Measurements from ENCODE around the gene ZNF285.
"Not testable (repeated sequence)": the region's sequence is repeated elsewhere in the genome, so short reads cannot be mapped to it uniquely, and the experiment has no call there.

Gene ZNF285

DNA sequence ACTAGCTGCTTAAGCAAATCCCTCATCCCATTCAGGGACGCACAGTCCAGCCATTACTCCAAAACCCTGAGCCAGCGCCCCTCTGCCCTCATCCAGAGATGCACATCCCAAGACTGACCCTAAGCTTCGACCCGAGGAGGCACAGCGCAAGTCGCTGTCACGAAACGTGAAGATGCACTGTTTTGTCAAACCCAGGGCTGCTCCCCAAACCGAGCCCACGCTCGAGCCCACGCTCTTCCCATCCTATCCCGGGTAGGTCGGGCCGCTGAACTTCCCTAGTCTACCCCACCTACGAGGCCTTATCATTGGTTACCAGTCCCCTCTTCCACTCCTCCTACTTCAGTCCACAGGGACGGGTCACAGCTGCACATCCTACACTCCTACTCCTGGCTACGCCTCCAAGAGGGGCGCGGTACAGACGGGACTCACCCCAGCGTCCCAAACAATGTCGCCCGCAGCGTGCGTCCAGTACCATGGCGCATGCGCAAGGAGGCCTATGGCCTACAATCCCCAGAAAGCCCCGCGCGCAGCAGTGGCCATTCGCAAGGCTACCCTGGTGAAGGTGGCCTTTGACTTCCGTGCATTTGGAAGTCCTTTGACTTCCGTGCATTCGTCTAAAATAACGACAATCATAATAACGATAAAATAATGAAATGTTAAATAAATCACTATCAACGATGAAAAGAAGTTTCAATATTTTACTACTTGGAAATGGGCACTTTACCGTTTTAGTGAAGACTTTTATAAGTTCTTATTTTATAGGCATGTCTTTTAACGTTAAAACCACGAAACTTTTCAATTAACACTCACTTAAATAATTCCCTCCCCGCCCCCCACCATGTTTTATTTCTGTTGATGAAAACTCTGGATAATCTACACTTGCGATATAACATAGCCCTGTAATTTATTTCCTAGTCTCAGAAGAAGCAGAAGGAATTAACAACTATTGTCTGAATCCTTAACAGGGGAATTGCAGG is at the start of gene ZNF285:
ZNF285 (minus strand) TSS at position 470 of the 977 bp plus-strand sequence. CDS start 4,395 bp downstream, outside the sequence.
- in situ Hi-C loops (cut with MboI; ENCODE audit: low sequenced_read_pairs), result no loop called here

DNA sequence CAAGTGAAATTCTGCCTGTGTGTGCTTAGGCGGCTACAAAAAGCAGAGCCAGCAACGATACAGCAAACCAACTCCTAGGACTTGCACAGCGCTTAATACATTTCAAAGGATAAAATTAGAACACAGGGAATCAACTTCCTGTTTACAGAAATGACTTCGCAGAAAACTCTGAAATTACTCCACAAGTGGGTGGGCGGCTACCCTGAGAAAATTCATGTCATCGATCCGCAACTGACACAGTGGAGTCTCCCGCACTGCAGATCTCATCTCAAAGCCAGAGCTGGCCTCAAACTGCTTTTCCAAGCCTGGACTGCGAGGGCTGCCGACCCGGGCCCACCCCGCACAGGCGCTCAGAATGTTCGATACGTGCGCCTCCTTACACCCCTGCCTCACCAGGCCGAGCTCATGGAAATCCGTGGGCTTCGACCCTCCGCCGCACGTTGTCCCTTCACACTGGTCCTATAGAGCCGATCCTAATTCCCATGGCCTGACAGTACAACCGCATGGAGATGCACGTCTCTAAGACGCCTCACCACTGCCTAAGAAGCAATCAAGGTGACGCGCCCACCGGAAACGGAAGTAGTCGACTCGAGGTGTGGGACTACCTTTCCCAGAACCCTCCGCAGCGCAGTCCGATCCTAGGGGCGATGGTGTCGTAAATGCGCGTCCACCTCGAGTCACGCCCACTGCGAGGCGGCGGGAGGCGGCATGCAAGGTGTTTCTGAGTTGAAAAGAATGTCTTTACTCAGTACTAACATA is 46.7 kb upstream of the ZNF285 start, which contains the start of gene ZNF229:
ZNF229 (minus strand) TSS at position 557 of the 759 bp plus-strand sequence. CDS start 5,625 bp downstream, outside the sequence.
- in situ Hi-C loops (cut with MboI; ENCODE audit: low sequenced_read_pairs), result no loop called here

- in situ Hi-C loops (cut with MboI; ENCODE audit: low sequenced_read_pairs), result no loop called here
Observed at GRCh38 chr19:44438441-44438840, 37.0 kb upstream of the ZNF285 start.

DNA sequence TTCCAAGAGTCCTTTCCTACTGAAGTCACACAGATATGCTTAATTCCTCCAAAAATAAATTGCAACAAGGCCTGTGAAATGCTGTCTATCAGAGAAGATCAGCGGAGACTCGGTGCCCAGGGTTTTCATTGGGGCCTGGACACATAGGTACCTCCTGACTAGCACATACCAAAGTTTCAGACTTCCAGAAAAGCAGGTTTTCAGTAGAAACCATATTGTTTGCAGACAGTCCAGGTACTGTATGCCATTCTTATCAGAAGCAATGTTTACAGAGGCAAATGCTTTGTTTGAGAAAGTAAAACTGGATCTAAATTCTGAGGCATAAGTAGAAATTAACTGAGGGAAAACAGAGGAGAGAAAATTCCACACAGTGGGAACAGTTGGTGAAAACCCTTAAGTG is 34.0 kb upstream of the ZNF285 start:
- in situ Hi-C loops (cut with MboI; ENCODE audit: low sequenced_read_pairs), result no loop called here

DNA sequence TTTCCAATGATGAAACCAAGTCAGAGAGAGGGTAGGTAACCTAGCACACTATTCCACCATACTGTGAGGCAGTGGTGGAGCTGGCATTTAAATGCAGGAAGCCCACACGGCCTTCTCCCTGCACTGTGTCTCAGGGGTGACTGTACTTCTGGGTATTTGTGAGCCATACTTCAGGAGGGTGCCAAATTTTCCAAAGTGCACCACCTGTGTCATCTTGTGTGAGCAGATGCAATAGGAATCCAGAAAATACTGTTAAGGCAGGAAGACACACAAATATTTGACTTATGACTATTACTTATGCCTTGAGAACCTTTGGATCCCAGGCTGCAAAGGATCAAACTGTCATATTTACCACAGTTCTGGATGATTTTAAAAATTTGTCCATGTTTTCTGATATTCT is 29.5 kb upstream of the ZNF285 start:
- in situ Hi-C loops (cut with MboI; ENCODE audit: low sequenced_read_pairs), result no loop called here

- in situ Hi-C loops (cut with MboI; ENCODE audit: low sequenced_read_pairs), result not testable (repeated sequence)
Observed at GRCh38 chr19:44415553-44415952, 14.1 kb upstream of the ZNF285 start.

GRCh38 chr19:44389268-44389667 is 12.1 kb downstream of the ZNF285 start:
- in situ Hi-C loops (cut with MboI; ENCODE audit: low sequenced_read_pairs), result not testable (repeated sequence)

GRCh38 chr19:44374789-44375188 is 26.6 kb downstream of the ZNF285 start:
- in situ Hi-C loops (cut with MboI; ENCODE audit: low sequenced_read_pairs), result no loop called here

DNA sequence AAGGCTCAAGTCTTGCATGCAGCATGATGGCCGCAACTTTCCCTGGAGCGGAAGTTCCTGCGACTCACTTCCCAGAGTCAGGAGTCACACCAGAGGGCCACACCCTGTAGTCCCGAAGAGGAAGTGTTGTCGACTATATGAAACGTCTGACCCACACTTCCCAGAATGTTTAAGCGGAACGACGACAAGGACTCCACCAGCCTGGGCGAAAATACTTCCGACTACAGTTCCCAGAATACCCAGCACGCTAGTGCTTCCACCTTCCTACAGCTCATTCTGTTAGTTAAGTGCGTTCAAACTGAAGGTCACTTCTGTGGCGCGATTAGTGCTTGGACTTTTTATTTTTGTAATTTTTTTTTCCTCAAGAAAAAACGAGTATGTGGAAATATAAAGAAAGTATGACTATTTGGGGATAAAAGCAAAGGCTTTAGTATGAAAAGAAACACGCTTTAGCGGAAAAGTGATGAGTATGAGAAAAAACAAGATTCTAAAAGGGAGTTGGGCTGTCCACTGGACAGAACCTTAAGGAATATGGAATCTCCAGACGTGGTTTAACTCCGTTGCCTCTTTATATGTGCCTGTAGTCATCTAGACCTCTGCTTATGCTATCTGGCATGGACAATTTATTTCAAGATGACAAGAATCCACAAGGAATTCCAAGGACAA is 29.5 kb downstream of the ZNF285 start:
- in situ Hi-C loops (cut with MboI; ENCODE audit: low sequenced_read_pairs), result no loop called here

DNA sequence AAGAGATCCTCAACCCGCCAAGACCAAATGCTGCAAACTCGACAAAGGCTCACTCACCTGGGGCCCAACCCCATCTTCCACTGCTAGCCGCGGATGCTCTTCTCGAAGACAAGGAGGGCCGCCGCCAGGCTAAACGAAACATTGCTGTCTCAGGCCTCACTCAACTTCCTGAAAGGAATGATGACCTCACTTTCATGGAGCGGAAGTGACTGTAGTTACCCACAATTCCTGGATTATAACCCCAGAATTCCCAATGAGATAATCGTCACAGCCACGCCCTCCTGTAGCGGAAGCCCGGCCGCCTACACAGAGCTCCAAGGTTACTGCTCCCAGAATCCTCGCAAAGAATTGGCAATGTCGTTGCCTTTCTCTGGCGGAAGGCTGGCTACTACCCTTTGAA is 34.4 kb downstream of the ZNF285 start:
- in situ Hi-C loops (cut with MboI; ENCODE audit: low sequenced_read_pairs), result no loop called here

GRCh38 chr19:44356383-44357111 is 44.9 kb downstream of the ZNF285 start, which contains the start of gene ZNF112:
Gene ZNF112 (minus strand): TSS chr19:44356680. CDS start chr19:44340539, 16,141 bp downstream.
- in situ Hi-C loops (cut with MboI; ENCODE audit: low sequenced_read_pairs), result no loop called here

GRCh38 chr19:44346556-44346955 is 54.9 kb downstream of the ZNF285 start:
- in situ Hi-C loops (cut with MboI; ENCODE audit: low sequenced_read_pairs), result no loop called here

DNA sequence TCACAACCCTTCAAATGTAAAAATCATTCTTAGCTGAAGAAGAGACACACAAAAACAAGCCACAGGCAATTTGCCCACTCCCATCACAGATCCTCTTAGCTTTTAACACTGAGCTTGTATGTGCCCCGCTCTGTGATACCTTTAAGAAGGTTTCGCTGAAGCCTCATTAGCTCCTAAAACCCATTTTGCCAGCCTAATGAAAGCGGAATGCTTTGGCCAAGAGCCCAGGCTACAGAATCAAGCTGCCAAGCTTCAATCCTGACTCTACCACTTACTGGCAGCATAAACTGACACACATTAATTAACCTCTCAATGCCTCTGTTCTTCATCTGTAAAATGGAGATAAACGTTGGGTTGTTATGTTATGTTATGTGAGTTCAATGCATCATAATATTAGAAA is 55.4 kb downstream of the ZNF285 start:
- in situ Hi-C loops (cut with MboI; ENCODE audit: low sequenced_read_pairs), result no loop called here

- in situ Hi-C loops (cut with MboI; ENCODE audit: low sequenced_read_pairs), result no loop called here
Observed at GRCh38 chr19:44344255-44344654, 57.2 kb downstream of the ZNF285 start.

DNA sequence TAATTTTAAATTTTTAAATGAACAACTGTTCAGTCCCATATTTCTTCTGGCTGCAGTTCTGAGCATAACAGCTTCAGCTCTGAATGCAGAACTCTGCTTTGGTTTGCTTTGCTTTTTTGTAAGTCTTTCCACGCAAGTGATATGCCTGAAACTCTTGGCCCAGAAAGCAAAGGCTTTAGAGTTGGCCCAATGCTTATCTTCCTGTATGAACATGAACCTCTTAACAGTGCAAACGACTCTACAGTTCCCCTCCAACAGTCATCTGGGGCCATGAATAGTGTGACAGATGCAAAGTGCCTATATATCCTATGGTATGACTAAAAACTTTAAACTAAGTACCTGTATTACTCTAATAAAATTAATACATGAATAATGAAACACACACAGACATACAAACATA is 59.6 kb downstream of the ZNF285 start:
- in situ Hi-C loops (cut with MboI; ENCODE audit: low sequenced_read_pairs), result no loop called here

DNA sequence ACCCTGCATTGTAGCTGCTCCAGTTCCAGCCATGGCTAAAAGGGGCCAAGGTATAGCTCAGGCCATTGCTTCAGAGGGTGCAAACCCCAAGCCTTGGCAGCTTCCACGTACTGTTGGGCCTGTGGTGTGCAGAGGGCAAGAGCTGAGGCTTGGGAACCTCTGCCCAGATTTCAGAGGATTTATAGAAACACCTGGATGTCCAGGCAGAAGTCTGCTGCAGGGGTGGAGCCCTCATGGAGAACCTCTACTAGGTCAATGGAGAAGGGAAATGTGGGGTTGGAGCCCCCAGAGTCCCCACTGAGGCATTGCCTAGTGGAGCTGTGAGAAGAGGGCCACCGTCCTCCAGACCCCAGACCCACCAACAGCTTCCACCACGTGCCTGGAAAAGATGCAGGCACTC is 66.8 kb downstream of the ZNF285 start:
- in situ Hi-C loops (cut with MboI; ENCODE audit: low sequenced_read_pairs), result not testable (repeated sequence)

All from HL-60/S4 treated with phorbol 12-myristate 13-acetate at 8.2 ng/mL for 4 days and 3 days (cell line).